Thoracic aorta (tissue), 2 donors: Measurements from ENCODE around the gene RAET1G. TPM values are rescaled to one million over a fixed set of nuclear protein-coding genes. Genes with fewer than 3 reads are reported as not detected.
"Not testable (repeated sequence)": the region's sequence is repeated elsewhere in the genome, so short reads cannot be mapped to it uniquely, and the experiment has no call there.

Experiments used
- ATAC-seq: fragments of 150-250 bp; one replicate; pipeline ENCODE4 v1.8.0; 2017; ENCODE audit warnings: low read depth; ENCODE audit not compliant: insufficient number of reproducible peaks, low FRiP score
- DNase-seq: peaks from one replicate; pipeline ENCODE4 v3.0.0-alpha.2; 2020; ENCODE audit warnings: low spot score
- H3K27ac ChIP-seq, 2 donors: fragments of 200-600 bp; sonication (generic); 1 replicate in 1 of 2; 2 replicates in 1 of 2; pipeline ENCODE4 v1.5.1; 2016; ENCODE audit warnings: mild to moderate bottlenecking in 2 of 2, moderate library complexity in 2 of 2
- H3K27me3 ChIP-seq: fragments of 200-600 bp; sonication (generic); replicated peaks from 2 replicates; pipeline ENCODE4 v1.6.0; 2016; ENCODE audit warnings: mild to moderate bottlenecking; ENCODE audit not compliant: insufficient read depth
- H3K36me3 ChIP-seq: fragments of 200-600 bp; sonication (generic); one replicate; pipeline ENCODE4 v1.5.1; 2016
- H3K4me1 ChIP-seq, 2 donors: fragments of 200-600 bp; sonication (generic); 1 replicate in 1 of 2; 2 replicates in 1 of 2; pipeline versions ENCODE4 v1.5.1 to v1.6.0; 2016; ENCODE audit warnings: low read depth in 2 of 2, mild to moderate bottlenecking in 1 of 2; ENCODE audit not compliant: control insufficient read depth in 1 of 2
- H3K4me3 ChIP-seq: fragments of 200-600 bp; sonication (generic); 2 replicates; pipeline ENCODE4 v1.5.1; 2016; ENCODE audit warnings: mild to moderate bottlenecking
- H3K9me3 ChIP-seq: fragments of 200-600 bp; sonication (generic); 2 replicates; pipeline ENCODE4 v1.5.1; 2016
- total RNA-seq, 2 donors: library from RNA; depleted of rRNA; stranded (reverse); fragments of >200 nt; gene quantifications; one replicate each; pipeline versions ENCODE4 v1.1.0 to v1.2.3, GENCODE V29; 2016
- TF ChIP-seq, protein P1 (sequence below): fragments of 200-600 bp; sonication (generic); IDR thresholded peaks from one replicate; pipeline ENCODE4 v1.5.1; 2019; ENCODE audit warnings: antibody characterized with exemption

RAET1G gene
- total RNA-seq, 2 donors from 2014 or later = not detected

GRCh38 chr6:149953934-149954327 lies 31.0 kb upstream of the RAET1G start:
- H3K36me3 ChIP-seq, H3K9me3 ChIP-seq, DNase-seq, H3K4me3 ChIP-seq, H3K27ac ChIP-seq, H3K4me1 ChIP-seq, ATAC-seq: not testable (repeated sequence)
- H3K27me3 ChIP-seq = peaks cover 13% of the 10 kb centered on the region

GRCh38 chr6:149953390-149953789 lies 30.5 kb upstream of the RAET1G start:
- H3K9me3 ChIP-seq, H3K27ac ChIP-seq, ATAC-seq, H3K4me3 ChIP-seq, H3K36me3 ChIP-seq, DNase-seq, H3K4me1 ChIP-seq: not testable (repeated sequence)
- H3K27me3 ChIP-seq = peaks cover 13% of the 10 kb centered on the region

- TF ChIP-seq, protein P1, sequence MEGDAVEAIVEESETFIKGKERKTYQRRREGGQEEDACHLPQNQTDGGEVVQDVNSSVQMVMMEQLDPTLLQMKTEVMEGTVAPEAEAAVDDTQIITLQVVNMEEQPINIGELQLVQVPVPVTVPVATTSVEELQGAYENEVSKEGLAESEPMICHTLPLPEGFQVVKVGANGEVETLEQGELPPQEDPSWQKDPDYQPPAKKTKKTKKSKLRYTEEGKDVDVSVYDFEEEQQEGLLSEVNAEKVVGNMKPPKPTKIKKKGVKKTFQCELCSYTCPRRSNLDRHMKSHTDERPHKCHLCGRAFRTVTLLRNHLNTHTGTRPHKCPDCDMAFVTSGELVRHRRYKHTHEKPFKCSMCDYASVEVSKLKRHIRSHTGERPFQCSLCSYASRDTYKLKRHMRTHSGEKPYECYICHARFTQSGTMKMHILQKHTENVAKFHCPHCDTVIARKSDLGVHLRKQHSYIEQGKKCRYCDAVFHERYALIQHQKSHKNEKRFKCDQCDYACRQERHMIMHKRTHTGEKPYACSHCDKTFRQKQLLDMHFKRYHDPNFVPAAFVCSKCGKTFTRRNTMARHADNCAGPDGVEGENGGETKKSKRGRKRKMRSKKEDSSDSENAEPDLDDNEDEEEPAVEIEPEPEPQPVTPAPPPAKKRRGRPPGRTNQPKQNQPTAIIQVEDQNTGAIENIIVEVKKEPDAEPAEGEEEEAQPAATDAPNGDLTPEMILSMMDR = no peak
- DNase-seq = no peak
- no peak for ATAC-seq
- Histone ChIP-seq H3K9me3 (no peaks in the 10 kb centered on the region), H3K4me3 (no peak overlapping the region), H3K27ac (no peak overlapping the region), H3K27me3 (peaks cover 13% of the 10 kb centered on the region), H3K36me3 (no peaks in the 10 kb centered on the region), H3K4me1 (no peaks in the 10 kb centered on the region)
Measured at GRCh38 chr6:149951626-149952025, 28.7 kb upstream of the RAET1G start.

GRCh38 chr6:149951096-149951495 lies 28.2 kb upstream of the RAET1G start:
- DNase-seq = no peak
- peaks cover 11% of the 10 kb centered on the region for H3K27me3 ChIP-seq
- H3K36me3 ChIP-seq = no peaks in the 10 kb centered on the region
- H3K4me3 ChIP-seq = no peak overlapping the region
- ATAC-seq = no peak
- H3K9me3 ChIP-seq = no peaks in the 10 kb centered on the region
- TF ChIP-seq, protein P1 = no peak
- H3K4me1 ChIP-seq = no peaks in the 10 kb centered on the region
- no peak overlapping the region for H3K27ac ChIP-seq

DNA sequence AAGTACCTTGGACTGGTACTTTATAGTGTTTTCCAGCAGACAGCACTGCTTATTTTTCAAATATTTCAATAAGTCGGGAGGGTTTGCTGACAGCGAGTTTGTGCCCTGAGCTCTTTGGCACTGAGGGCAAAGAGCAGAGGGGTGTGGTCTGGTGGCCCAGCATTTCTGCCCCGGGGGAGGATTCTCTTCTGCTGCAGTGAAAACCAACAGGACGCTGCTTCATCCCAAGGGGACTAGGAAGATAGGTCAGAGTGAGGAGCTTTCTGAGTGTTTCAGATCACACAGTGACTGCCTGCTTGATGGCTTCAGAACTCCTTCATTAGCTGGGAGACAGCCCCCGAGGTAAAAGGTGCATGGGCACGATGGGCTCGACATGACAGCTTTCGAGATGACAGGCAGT lies 27.5 kb upstream of the RAET1G start:
- Histone ChIP-seq H3K9me3 (no peaks in the 10 kb centered on the region), H3K27me3 (peaks cover 5% of the 10 kb centered on the region), H3K4me1 (no peaks in the 10 kb centered on the region), H3K36me3 (no peaks in the 10 kb centered on the region), H3K27ac (no peak overlapping the region), H3K4me3 (no peak overlapping the region)
- DNase-seq (no peak), ATAC-seq (no peak)
- TF ChIP-seq, protein P1 = no peak

- Histone ChIP-seq H3K27ac (no peak overlapping the region), H3K4me1 (no peaks in the 10 kb centered on the region), H3K27me3 (no peaks in the 10 kb centered on the region), H3K36me3 (no peaks in the 10 kb centered on the region), H3K4me3 (no peak overlapping the region), H3K9me3 (no peaks in the 10 kb centered on the region)
- TF ChIP-seq, protein P1 = no peak
- ATAC-seq (no peak), DNase-seq (no peak)
Measured at GRCh38 chr6:149948616-149949015, 25.7 kb upstream of the RAET1G start.
